ENCODE results near the gene PPRC1.

PPRC1 gene

GRCh38 chr10:102195296-102195870, 62.5 kb downstream of the PPRC1 start:
- DNase-seq (ENCODE audit: low read depth in 2 of 2): no peak

DNA sequence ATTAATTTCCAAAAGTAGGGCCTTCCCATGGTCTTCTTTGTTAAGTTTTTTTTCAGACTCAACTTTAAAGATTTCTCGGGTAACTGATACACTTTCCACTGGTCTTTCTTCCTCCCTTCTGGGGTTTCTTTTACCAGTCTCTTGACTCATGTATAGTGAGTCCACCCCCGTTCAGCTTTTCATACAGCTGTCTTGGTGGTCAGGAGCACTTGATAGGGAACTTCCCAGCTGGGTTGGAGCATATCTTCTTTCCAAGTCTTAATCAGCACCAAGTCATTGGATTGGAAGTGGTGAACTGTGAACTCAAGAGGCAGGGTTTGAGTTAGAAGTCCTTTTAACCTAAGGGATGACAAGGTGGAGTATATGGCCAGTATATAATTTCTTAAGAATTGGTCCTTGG, 64.1 kb downstream of the PPRC1 start:
- DNase-seq (ENCODE audit: low read depth in 2 of 2): no peak

DNA sequence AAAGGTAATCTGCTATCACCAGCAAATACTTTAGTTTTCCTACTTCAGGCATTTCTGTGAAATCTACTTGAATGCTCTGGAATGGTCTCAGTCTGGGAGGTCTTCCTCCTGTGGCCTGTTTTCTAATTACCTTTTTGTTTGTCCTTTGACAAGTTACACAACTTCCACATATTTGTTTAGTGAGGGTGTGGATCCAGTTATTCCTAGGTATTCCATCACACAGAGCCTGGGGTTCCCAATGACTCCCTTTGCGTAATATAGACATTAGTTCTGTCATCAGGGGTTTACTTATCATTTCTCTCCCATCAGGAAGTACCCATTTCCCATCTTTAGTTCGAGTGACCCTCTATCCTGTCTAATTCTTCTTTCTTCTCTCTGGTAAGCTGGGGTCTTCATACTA, 65.2 kb downstream of the PPRC1 start:
- DNase-seq (ENCODE audit: low read depth in 2 of 2): no peak
